Measurements from ENCODE around the gene COPS7B.
"Not testable (repeated sequence)": the region's sequence is repeated elsewhere in the genome, so short reads cannot be mapped to it uniquely, and the experiment has no call there.

COPS7B gene

DNA sequence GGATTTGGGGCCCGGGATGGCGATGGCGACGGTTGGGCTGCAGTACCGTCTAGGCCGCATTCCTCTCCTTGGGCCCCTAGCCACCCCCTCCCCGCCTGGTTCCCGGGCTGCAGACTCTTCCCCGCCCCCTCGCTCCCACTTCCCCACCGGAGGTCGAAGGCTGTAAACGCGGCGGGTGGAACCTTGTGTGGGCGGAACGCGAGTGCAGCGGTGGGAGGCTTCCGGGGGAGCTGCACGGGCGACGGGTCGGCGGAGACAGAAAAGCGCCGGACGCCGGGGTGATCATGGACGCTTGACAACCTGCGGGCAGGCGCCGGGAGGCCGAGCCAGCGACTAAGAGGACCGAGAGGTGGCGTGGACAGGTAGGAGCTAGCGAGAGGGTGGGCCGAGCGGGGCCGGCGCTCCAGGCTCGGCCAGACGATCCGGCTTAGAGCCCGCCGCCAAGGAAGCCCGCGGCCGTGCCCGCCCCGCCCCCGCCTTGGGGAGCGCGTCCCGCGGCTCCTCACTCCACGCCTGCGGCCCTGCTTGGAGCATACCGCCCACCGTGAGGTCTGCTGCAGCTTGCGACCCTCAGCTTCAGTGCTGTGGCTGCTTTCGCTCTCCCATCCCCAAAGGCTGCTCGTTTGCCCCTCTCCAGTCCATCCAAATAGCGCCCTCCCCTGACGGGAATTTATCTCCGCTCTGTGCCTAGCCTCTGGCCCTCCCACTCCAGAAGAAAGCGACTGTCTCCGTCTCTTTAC is at the start of gene COPS7B:
Gene COPS7B (plus strand): TSS at position 269 of the 740 bp plus-strand sequence. CDS start 2,126 bp downstream, outside the sequence.
- peak; percentile 85 for DNase-seq

DNA sequence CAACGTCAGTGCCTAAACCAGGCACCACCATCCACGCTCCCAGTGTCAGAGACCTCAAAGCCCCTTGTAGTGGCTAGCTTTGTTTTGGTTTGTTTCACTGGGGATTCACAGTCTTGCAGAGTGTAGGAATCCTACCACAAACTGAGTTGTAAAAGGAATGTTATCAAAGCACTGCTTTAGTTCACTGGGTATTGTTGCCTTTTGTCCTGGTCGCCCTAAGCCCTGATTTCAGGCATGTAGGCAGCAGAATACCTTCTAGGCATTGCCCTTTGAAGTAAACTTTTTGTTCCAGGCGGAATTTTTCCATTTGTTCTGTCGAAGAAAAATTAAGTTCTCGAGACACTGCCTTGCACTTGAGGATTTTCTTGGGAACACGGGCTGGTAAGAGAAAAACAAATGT is 48.5 kb upstream of the COPS7B start:
- no peak for DNase-seq

DNA sequence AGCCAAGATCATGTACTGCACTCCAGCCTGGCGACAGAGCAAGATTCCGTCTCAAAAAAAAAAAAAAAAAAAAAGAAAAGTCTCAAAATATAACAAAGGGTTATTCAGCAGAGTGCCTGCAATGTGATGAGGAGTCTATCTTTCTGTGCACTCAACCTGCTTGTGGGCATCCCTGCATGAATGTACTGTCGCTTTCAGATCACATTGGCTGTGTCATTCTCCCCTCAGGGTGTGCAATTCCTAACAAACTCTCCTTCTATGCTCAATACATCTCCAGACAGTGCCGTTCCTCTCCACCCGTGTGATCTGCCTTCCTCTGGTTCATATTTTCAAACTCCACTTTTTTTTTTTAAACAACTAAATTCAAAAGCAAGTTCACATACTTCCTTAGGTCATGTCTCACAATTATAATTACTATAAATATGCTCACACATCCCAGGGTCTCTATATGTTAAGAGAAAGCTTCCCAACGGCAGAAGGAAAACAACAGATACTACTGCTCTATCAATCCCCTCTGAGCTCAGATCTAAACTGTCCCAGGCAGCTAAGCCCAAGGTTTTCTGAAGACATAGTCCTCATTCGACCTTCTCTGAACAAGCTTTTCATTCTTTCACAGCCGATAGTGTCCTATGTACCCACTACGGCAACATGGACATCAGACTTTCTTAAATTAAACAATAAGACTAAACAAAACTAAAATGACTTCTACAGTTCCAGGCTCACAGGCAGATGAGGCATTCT is 42.7 kb upstream of the COPS7B start:
- DNase-seq: no peak

DNA sequence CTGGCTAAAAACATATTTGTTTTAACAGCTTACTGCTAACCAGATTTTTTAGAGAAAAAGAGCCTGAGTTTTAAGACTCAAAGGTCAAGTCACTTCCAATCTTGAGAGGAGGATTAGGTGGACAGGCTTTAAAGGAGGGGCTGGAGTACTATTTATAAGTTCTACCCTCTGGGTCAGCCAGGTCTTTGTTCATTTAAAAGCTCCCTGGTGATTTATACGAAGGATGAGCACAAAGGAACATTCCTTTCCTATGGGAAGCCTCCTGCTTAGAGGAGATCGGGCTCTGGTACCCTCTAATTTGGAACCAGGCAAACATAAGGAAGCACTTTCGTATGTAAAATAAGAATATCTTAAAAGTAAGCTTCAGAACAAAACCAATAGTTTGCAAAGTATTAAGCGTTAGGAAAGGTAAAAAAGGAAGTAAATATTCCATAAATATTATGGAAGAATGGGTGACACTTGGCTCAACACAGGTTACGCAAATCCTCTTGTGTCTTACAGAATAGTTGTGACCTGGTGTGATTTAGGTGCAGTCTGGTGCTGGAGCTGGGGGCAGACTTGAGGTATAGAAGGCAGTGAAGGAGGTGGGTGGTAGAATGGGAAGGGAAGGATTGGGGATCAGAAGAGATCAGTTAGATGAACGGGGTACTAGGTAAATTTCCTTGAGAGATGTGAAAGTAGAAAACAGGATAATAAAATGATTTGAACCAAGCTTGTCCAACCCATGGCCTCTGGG is 40.8 kb upstream of the COPS7B start:
- DNase-seq: no peak

DNA sequence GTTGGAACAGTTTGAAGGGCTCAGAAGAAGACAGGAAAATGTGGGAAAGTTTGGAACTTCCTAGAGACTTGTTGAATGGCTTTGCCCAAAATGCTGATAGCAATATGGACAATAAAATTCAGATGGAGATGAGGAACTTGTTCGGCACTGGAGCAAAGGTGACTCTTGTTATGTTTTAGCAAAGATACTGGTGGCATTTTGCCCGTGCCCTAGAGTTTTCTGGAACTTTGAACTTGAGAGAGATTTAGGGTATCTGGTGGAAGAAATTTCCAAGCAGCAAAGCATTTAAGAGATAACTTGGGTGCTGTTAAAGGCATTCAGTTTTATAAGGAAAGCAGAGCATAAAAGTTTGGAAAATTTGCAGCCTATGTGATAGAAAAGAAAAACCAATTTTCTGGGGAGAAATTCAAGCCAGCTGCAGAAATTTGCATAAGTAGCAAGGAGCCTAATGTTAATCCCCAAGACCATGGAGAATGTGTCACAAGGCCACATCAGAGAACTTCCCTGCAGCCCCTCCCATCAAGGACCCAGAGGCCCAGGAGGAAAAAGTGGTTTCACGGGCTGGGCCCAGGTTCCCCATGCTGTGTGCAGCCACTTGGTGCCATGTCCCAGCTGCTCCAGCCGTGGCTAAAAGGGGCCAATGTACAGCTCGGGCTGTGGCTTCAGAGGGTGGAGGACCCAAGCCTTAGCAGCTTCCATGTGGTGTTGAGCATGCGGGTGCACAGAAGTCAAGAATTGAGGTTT is 37.9 kb upstream of the COPS7B start:
- not testable (repeated sequence) for DNase-seq

DNA sequence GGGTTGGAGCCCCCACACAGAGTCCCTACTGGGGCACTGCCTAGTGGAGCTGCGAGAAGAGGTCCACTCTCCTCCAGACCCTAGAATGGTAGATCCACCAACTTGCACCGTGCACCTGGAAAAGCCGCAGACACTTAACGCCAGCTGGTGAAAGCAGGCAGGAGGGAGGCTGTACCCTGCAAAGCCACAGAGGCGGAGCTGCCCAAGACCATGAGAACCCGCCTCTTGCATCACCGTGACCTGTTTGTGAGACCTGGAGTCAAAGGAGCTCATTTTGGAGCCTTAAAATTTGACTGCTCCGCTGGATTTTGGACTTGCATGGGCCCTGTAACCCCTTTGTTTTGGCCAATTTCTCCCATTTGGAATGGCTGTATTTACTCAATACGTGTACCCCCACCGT is 37.2 kb upstream of the COPS7B start:
- DNase-seq: not testable (repeated sequence)

DNA sequence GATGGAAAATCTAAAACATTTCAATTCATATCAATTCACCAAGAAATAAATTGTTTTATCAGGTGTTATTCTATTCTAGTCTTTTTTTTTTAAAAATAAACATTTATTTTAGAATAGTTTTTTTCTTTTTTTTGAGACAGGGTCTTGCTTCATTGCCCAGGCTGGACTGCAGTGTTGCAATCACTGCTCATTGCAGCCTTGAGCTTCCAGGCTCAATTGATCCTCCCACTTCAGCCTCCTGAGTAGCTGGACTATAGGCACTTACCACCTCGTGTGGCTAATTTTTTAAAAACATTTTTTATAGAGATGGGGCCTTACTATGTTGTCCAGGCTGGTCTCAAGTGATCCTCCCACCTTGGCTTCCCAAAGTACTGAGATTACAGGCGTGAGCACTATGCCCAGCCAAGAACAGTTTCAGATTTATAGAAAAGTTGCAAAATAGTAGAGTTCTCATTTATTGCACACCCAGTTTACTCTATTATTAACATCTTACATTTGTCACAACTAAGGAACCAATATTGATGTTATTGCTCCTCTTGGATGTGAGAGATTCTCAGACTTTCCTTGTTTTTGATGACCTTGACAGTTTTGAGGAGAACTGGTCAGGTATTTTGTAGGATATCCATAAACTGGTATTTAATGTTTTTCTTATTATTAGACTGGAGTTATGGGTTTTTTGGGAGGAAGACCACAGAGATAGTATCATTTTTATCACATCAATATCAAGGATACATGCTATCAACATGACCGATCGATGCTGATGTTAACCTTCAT is 35.0 kb upstream of the COPS7B start:
- DNase-seq: no peak

DNA sequence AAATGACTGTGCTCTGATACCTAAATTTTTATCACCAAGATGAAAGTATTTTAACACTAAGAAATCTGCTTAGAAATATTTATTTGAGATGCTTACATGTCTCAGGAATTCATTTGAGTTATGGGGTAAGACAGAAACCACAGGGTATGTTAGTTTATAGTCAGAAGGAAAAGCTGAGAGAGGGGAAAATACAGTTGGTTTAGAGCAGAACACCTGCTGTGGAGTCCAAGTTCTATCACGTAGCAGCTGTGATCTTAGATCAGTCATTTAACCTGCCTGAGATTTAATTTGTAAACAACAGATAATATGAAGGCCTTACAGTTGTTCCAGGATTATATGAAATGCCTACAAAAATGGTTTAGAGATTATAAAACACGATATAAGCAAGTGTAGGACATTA is 34.2 kb upstream of the COPS7B start:
- no peak for DNase-seq

DNA sequence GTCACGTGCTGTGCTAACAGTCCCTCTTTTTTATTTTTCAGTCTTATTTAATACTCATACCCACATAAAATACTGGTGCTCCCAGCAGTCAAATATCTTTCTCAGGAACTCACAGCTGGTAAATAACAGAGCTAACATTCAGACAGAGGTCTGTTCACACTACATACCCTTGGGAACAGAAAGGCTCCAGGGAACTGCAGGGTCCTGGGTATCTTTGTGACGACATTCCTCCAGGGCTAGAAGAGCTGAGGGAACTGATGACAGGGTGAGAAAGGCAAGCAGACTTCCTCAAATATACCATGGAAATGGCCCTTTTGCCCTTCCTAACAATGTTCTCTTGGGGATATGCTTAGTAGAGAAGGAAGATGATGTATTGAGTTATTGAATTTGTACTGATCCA is 24.5 kb upstream of the COPS7B start:
- DNase-seq: no peak

DNA sequence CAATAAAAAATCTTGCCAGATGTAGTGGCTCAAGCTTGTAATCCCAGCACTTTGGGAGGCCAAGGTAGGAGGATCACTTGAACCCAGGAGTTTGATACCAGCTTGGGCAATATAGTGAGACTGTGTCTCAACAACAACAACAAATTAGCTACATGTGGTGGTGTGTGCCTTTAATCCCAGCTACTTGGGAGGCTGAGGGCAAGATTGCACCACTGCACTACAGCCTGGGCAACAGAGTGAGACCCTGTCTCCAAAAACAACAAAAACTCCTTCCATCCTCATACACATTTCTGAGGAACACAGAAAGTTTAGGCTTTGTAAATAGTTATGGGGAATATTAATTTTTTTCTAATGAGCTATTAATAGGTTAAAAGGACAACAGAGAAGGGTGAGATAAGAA is 22.1 kb upstream of the COPS7B start:
- no peak for DNase-seq

DNA sequence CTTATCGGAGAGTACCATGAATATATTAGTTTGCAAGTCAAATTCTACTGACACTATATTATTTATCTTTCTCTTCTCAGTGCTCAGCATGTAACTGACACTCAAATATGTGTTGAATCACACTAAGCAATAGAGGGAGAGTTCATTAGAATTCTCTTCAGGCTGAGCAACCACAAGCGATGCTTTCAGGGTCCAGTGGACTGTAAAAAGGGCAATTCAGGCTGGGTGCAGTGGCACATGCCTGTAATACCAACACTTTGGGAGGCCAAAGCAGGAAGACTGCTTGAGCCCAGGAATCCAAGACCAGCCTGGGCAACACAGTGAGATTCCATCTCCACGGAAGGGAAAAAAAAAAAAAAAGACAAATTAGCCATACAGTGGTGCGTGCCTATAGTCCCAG is 21.5 kb upstream of the COPS7B start:
- DNase-seq: no peak

DNA sequence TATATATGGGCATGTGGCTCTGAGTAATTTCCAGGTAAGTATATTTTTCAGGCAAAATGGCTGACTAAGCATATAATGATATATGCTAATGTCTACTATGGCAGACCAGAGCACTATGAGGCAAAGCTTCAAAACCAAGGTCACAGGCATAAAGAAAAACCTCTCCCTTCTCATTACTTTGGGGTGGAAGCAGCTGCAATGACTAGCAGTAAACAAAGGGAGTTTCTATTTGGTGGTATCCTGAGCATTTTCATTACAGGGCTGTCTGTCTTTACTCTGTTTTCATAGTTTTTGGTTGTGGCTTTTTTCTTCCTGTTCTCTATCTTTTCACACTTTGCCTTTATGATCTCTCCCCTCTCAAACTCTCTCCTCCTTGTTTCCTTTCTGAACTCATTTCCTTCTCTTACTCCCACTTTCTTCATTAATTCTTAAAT is 20.7 kb upstream of the COPS7B start:
- DNase-seq: no peak

DNA sequence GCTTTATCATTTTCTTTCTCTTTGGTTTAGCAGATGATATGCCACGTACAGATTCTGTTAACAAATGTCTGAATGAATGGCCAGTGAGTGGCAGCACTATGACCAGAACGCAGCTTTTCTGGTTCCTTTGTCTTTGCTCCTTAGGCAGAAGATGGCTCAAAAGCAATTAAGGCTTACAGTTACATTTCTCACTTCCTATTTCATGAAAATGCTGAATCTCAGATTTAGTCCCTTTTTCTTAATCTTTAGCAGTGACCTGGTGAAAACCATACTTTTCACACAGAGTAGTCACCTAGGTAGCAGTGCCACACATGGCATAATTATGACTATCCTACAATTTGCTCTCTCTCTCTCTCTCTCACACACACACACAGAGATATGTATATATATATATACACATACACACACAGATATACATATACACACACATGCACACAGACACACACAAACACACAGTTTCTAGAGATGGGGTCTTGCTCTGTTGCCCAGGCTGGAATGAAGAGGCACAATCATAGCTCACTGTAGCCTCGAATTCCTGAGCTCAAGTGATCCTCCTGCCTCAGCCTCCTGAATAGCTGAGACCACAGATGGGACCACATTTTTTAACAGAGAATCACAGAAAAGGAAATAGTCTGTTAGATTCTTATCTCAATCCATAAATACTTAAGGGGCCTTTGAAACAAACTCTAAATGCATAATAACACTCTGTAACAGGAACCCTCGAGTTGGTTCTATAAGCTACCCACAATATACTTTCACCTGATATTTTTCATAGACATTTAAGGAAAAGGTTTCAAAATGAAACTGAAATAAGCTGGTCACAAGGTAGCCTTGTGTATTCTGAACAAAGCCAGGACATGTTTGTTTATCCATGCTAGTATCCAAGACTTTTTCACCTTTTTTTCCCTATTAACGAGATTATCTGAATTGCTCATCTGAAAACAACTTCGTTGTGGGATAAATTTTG is 16.8 kb upstream of the COPS7B start:
- no peak for DNase-seq

DNA sequence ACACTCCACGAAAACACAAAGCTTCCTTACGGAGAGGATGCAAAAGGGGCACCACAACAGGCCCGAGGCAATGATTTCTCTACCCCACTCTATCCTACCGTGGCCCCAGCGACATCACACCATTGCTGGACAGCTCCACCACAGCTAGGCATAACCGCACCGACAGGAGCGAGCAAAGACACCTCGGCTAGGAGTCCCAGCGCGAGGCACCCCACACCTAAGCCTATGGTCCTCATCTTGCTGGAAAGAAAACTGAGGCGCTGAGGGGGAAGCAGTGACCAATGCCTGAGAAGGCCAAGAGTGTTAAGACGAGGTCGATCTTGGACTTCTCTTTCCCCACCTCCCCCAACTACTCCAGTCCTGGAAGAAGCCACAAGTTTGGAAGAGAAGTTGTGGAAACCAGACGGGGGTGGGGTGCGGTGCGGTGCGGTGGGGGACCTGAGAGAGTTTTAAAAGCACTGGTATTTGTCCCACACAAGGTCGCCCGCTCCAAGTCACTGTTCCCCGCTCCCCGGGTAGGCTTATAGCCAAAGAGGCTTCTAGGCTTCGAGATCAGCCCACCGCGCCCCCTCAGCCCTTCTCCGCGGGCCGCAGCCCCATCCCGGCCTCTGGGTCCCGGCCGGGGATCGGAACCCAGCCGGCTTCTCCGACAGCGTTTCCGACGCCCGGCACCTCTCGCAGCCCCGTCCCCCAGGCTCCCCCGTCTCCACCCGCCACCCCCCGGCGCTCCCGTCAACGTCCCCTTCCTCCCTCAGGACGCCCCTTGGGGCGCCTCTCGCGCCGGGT is 5.9 kb upstream of the COPS7B start:
- DNase-seq: peak; percentile 26

DNA sequence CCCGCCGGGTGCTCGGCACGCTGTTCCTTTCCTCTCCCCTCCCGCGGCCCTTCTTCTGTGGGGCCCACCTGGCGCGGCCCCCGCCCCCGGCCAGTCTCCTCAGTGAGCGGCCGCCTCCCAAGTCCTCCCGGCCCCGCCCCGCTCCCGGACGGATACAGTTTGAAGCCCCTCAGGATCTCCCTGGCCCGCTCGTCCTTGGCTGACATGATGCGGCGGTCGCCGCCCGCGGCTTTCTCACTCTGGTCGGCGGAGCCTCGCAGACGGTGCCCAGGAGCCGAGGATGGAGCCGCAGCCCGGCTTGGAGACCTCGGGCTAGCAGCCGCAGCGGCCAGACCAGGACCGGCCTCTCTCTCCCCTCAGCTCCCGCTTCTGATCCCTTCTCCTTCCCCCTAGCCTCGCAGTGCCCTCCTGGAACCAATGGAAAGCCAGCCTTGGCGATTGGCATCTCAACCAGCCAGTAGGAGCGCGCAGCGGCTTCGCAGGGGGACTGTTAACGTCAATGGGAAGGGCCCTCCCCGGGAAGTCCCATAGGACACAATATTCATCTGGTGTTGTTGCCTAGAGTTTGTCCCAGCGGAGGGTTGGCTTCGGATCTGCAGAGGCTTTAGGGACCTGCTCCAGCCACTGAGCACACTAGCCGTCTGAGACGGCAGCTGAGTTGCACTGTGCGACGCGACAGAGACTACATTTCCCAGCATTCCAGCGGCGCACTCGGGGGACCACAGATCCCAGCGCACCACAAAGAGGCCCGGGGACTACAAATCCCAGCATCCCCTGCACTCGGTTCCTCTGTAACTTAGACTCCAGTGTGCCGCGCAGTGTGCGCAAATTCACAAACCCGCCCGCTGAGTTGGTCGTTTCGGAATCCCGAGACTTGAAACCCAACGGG is 5.1 kb upstream of the COPS7B start, which contains the start of gene PDE6D:
Gene PDE6D (minus strand): TSS at position 374 of the 889 bp plus-strand sequence. CDS start 168 bp downstream, at position 206.
- peak; percentile 99 for DNase-seq

DNA sequence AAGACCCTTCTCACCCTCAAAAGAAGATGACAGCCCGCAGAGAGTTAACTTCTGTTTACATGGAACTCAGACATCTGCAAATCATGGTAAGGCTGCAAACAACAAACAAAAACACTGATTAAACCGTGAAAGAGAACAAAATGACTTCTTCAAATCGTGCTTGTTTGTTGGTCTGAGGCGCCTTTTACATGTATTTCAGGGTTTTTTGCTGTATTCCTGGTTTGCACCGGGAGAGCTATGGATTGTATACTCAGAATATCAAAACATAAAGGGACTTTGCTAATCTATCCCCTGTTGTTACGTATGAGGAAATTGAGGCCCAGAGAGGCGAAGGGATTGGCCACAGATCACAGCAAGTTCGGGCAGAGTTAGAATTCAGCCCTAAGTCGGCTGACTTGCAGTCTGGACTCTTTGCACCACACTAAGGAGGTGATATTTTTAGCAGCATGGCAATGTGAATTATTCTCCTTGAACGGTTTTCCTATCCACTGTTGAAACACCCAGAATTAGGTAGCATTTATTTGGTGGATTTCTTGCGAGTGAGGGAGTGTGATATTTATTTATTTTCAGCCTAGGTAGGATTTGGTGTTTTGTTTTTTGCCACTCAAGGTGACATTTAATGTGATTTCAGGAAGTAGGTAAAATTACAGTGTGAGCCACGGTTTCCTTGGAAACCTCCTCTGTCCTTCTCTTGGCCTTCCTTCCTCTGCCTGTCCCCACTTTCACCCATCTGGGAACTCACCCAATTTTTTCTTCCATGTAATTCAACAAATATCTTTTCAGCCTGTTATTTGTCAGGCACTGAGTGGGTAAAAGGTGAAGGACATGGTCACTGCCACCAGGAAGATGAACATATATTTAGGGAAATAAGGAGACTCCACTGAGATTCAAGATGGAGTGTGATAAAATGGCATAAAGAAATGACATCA is 4.2 kb upstream of the COPS7B start:
- DNase-seq: peak; percentile 40

DNA sequence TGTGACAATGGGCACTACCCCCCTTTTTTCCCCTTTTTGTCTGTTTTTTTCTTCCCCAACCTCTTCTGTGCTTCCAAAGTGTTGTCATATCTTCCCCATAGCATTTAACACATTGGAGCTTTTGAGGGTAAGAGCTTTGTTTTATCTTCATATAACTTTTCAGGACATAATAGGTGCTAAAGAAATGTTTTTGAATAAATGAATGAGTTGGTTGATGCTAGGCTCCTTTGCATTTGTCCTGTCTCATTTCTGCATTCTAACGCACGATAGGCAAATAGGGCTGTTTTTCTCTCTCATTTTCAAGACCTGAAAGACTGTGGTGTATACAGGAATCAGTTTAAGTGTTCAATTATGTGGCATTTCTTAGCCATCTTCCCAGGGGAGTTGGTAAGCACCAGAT is 832 bp upstream of the COPS7B start:
- DNase-seq: no peak

DNA sequence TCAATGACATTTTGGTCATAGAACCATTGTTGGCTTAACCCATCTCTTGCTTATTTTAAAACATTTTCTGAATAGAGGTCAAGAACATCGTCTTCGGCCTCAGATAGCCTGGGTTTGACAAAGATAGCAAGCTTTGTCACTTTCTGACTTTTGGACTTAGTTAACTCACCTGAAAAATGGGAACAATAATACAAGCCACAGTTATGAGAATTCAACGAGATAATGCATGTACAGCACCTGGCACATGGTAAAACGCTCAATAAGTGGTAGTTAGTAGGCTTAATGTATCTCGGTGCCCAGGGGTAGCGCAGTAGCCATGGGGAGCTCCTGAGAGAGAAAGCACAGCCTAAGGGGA is 446 bp upstream of the COPS7B start:
- no peak for DNase-seq

Measured in fibroblast of skin of right biceps (primary cell).